Liver (tissue), 3 donors: Measurements from ENCODE around the gene NBEAL2.

Experiments
- ATF3 ChIP-seq: IDR thresholded peaks from 2 replicates; pipeline ENCODE4 v1.6.1; 2016; ENCODE audit warnings: antibody characterized with exemption
- CTCF ChIP-seq: fragments of 150-350 bp; IDR thresholded peaks from 2 replicates; pipeline ENCODE4 v1.5.1; 2017; ENCODE audit warnings: improper control_type of control experiment, low read depth, low read length; ENCODE audit not compliant: missing input control
- EGR1 ChIP-seq, 2 donors: IDR thresholded peaks; 2 replicates each; pipeline ENCODE4 v1.6.1; 2016 to 2018; ENCODE audit warnings: antibody characterized with exemption in 2 of 2, low read depth in 2 of 2
- FOXA2 ChIP-seq: IDR thresholded peaks from 2 replicates; pipeline ENCODE4 v1.6.1; 2016; ENCODE audit warnings: antibody characterized with exemption
- MAX ChIP-seq: IDR thresholded peaks from 2 replicates; pipeline ENCODE4 v1.6.1; 2016; ENCODE audit warnings: antibody characterized with exemption
- RAD21 ChIP-seq, 2 donors: IDR thresholded peaks; 2 replicates each; pipeline ENCODE4 v1.6.1; 2016; ENCODE audit warnings: antibody characterized with exemption in 2 of 2, mild to moderate bottlenecking in 2 of 2
- SP1 ChIP-seq: IDR thresholded peaks from 2 replicates; pipeline ENCODE4 v1.6.1; 2018; ENCODE audit warnings: antibody characterized with exemption, mild to moderate bottlenecking
- YY1 ChIP-seq: IDR thresholded peaks from 2 replicates; pipeline ENCODE4 v1.6.1; 2016; ENCODE audit warnings: antibody characterized with exemption, mild to moderate bottlenecking
- ZBTB33 ChIP-seq: IDR thresholded peaks from 2 replicates; pipeline ENCODE4 v1.6.1; 2016; ENCODE audit warnings: antibody characterized with exemption
- donor health status: healthy.
- donor health status: healthy.

- TF ChIP-seq RAD21 (IDR thresholded peaks at IDR 0.05) (no peak), CTCF (no peak), YY1 (no peak), EGR1 (IDR thresholded peaks at IDR 0.05; ENCODE audit: low read depth in 2 of 2) (no peak), FOXA2 (no peak), ZBTB33 (no peak), MAX (no peak), ATF3 (no peak), SP1 (no peak)
Observed at GRCh38 chr3:46978381-46978780, 1.1 kb upstream of the NBEAL2 start.
